ENCODE results near the gene SLC43A2. TPM values are rescaled to one million over a fixed set of nuclear protein-coding genes. Genes with fewer than 3 reads are reported as not detected.

Gene SLC43A2
- total and polyA plus RNA-seq, 2 of the 13 experiments (the other 11 are each of a cell fraction or from before 2014, with no cell fraction given): 7.3 to 20.0 TPM

DNA sequence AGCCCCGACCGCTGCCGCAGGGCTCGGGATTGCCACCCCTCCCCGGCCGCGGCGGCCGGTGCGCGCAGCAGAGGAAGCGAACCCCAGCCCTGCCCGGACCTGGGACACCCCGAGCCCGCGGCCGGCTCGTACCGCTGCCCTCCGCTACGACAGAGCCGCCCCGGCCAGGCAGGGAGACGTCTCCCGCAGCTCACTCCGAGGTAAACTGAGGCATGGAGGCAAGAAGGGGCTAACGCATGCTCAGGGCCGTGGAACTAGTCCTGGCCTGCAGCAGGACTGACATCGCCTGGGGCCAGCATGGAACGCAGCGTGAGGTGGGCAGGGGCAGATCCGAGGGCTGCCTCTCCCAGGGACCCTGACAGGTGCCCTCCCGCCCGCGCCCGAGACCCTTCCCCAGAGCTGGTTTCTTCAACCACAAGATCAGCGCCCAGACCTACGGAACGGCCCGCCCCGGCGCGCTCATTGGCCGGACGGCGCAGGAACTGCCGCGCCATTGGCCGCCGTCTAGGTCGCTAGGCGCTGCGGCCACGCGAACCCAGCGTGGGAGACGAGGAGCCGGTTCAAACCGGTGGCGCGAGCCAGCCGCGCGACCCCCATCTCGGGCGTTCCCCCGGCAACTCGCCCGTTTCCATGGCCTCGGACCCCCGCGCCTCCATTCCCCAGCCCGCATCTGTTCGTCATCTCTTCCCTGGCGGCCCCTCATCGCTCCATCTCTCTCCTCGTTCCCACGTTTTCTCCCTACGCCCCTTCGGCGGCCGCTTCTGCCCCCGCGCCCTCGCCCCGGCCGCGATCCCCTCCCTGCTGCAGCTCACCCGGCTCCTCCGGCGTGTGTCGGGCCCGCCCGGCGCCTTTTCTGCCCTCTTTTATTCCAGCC, at the start of gene SLC43A2 (continued):
- peak; percentile 16; the same call in 1 of the 2 replicates for TF ChIP-seq MTERF4 (CRISPR knock-in tag; IDR thresholded peaks at IDR 0.05)
- TF ChIP-seq SCMH1 (CRISPR knock-in tag; IDR thresholded peaks at IDR 0.05; ENCODE audit: borderline replicate concordance): no peak
- TF ChIP-seq ZNF367 (CRISPR knock-in tag; IDR thresholded peaks at IDR 0.05; ENCODE audit: borderline replicate concordance): no peak
- TF ChIP-seq ZFY (CRISPR knock-in tag; IDR thresholded peaks at IDR 0.05): no peak; the same call in 1 of the 2 replicates
- no peak for TF ChIP-seq ZFP36L2 (CRISPR knock-in tag; IDR thresholded peaks at IDR 0.05)
- no peak for TF ChIP-seq RERE (CRISPR knock-in tag; IDR thresholded peaks at IDR 0.05; ENCODE audit: low read depth)
- no peak for TF ChIP-seq RBM39 (IDR thresholded peaks at IDR 0.05; ENCODE audit: low read depth, low read length, poor library complexity, severe bottlenecking)
- TF ChIP-seq, protein P1, sequence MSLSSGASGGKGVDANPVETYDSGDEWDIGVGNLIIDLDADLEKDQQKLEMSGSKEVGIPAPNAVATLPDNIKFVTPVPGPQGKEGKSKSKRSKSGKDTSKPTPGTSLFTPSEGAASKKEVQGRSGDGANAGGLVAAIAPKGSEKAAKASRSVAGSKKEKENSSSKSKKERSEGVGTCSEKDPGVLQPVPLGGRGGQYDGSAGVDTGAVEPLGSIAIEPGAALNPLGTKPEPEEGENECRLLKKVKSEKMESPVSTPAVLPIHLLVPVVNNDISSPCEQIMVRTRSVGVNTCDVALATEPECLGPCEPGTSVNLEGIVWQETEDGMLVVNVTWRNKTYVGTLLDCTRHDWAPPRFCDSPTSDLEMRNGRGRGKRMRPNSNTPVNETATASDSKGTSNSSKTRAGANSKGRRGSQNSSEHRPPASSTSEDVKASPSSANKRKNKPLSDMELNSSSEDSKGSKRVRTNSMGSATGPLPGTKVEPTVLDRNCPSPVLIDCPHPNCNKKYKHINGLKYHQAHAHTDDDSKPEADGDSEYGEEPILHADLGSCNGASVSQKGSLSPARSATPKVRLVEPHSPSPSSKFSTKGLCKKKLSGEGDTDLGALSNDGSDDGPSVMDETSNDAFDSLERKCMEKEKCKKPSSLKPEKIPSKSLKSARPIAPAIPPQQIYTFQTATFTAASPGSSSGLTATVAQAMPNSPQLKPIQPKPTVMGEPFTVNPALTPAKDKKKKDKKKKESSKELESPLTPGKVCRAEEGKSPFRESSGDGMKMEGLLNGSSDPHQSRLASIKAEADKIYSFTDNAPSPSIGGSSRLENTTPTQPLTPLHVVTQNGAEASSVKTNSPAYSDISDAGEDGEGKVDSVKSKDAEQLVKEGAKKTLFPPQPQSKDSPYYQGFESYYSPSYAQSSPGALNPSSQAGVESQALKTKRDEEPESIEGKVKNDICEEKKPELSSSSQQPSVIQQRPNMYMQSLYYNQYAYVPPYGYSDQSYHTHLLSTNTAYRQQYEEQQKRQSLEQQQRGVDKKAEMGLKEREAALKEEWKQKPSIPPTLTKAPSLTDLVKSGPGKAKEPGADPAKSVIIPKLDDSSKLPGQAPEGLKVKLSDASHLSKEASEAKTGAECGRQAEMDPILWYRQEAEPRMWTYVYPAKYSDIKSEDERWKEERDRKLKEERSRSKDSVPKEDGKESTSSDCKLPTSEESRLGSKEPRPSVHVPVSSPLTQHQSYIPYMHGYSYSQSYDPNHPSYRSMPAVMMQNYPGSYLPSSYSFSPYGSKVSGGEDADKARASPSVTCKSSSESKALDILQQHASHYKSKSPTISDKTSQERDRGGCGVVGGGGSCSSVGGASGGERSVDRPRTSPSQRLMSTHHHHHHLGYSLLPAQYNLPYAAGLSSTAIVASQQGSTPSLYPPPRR (CRISPR knock-in tag; IDR thresholded peaks at IDR 0.05; ENCODE audit: borderline replicate concordance): peak; percentile 14; the same call in 1 of the 2 replicates
- TF ChIP-seq, protein P2, sequence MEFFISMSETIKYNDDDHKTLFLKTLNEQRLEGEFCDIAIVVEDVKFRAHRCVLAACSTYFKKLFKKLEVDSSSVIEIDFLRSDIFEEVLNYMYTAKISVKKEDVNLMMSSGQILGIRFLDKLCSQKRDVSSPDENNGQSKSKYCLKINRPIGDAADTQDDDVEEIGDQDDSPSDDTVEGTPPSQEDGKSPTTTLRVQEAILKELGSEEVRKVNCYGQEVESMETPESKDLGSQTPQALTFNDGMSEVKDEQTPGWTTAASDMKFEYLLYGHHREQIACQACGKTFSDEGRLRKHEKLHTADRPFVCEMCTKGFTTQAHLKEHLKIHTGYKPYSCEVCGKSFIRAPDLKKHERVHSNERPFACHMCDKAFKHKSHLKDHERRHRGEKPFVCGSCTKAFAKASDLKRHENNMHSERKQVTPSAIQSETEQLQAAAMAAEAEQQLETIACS (CRISPR knock-in tag; IDR thresholded peaks at IDR 0.05): no peak
- no peak for TF ChIP-seq ZNF232 (CRISPR knock-in tag; IDR thresholded peaks at IDR 0.05; ENCODE audit: borderline replicate concordance)

Data from HepG2 (cell line).